ENCODE data around the gene CDON. TPM values are rescaled to one million over a fixed set of nuclear protein-coding genes. Genes with fewer than 3 reads are reported as not detected.

Gene CDON, protein sequence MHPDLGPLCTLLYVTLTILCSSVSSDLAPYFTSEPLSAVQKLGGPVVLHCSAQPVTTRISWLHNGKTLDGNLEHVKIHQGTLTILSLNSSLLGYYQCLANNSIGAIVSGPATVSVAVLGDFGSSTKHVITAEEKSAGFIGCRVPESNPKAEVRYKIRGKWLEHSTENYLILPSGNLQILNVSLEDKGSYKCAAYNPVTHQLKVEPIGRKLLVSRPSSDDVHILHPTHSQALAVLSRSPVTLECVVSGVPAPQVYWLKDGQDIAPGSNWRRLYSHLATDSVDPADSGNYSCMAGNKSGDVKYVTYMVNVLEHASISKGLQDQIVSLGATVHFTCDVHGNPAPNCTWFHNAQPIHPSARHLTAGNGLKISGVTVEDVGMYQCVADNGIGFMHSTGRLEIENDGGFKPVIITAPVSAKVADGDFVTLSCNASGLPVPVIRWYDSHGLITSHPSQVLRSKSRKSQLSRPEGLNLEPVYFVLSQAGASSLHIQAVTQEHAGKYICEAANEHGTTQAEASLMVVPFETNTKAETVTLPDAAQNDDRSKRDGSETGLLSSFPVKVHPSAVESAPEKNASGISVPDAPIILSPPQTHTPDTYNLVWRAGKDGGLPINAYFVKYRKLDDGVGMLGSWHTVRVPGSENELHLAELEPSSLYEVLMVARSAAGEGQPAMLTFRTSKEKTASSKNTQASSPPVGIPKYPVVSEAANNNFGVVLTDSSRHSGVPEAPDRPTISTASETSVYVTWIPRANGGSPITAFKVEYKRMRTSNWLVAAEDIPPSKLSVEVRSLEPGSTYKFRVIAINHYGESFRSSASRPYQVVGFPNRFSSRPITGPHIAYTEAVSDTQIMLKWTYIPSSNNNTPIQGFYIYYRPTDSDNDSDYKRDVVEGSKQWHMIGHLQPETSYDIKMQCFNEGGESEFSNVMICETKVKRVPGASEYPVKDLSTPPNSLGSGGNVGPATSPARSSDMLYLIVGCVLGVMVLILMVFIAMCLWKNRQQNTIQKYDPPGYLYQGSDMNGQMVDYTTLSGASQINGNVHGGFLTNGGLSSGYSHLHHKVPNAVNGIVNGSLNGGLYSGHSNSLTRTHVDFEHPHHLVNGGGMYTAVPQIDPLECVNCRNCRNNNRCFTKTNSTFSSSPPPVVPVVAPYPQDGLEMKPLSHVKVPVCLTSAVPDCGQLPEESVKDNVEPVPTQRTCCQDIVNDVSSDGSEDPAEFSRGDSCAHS (N-terminal part only)
- total RNA-seq, result 5.7 and 9.4 TPM in 2 replicates

- peak; percentile 64 for DNase-seq (ENCODE audit: low read depth)
Measured at GRCh38 chr11:126062679-126063506, at the start of gene CDON. TSS of gene CDON (minus strand) at chr11:126062866. CDS start at chr11:126023476, 39,390 bp downstream.

DNA sequence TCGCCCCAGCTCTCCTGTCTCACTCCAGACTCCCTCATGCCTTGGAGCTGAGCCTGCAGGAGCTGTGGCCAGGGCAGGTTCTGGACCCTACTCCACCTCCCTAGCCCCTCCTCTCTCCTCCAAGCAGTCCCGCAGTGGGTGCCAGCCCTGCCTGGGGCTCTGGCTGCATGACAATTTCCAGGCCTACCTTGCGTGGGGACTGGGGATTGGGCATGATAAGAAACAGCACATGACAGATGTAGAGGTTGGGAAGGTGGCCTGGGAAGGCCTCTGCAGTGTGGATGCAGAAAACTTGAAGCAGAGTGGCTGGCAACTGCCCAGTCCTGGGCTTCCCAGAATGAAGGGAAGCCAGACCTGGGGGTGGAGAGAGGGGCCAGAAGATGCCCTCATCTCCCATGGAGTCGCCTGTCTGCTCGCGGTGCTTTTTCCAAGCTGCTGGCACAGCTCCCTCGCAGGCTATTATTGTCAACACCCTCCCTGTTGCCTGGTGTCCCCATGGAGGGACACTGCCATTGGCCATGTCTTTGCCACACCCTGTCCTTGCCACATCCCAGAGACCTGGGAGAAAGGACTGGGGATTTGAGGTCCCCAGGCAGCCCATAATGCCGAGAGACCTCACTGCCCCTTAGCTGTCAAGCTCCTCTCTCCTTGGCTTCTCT, 48.9 kb upstream of the CDON start:
- DNase-seq (ENCODE audit: low read depth), result no peak

- DNase-seq (ENCODE audit: low read depth), result peak; percentile 67
Measured at GRCh38 chr11:126109941-126110731, 47.5 kb upstream of the CDON start.

GRCh38 chr11:126106594-126107328, 44.1 kb upstream of the CDON start:
- no peak for DNase-seq (ENCODE audit: low read depth)

DNA sequence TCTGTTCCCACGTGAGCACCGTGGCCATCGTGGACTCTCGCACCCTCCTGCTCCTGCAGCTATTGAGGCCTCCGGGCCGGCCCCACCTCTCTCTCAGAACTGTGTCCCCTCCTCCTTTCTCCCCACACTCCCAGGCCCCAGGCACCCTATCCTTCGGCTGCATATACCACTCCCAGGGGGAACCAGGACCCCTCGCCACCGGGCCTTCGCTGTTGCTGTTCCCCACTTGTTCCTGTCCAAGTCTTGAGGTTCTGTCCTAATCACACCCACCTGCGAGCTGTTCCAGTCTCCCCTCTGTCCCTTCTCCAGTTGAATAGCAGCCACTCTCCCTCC, 43.0 kb upstream of the CDON start:
- DNase-seq (ENCODE audit: low read depth), result no peak

GRCh38 chr11:126105022-126105747, 42.5 kb upstream of the CDON start:
- DNase-seq (ENCODE audit: low read depth), result no peak

DNA sequence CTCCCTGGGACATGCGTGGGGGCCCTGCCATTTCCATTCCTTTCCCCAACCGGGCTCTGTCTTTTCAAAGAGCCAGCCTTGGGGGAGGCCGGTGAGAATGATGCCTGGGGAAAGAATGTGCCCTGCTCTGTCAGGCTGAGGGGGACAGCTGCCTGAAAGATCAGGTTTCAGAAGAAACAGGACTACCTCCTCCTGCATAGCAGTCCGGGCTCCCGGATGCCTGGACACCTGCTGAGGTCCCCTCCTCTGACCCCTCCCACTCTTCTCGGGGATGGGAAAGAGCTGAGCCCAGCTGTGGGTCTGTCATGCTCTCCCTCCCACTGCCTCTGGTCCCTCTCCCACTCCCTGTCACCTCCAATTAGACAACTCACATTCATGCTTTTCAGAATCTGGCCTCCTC, 41.8 kb upstream of the CDON start:
- DNase-seq (ENCODE audit: low read depth), result no peak

- no peak for DNase-seq (ENCODE audit: low read depth)
Measured at GRCh38 chr11:126103150-126103549, 40.5 kb upstream of the CDON start.

DNA sequence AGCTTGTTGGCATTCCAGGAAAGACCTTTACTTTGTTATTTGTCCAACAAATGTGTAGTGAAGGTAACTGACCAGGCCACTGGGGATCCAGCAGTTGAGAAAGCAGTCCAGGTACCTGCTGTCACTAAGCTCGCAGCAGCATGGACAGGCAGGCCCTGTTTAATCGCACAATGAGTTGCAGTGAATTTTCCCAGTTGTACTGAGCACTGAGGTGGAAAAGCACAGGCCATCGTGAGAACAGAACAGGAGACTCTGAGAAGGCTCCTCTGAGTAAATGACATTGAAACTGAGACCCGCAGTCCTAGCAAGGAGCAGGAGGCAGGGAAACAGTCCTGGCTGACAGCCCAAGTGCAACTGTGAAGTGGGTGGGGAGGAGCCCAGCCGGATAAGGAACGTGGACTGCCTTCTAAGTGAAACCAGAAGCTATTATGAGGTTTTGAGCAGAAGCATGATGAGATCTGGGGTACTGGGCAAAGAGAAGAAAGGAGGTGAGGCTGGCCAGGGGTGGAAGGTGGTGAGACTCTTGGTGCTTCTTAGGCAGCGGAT, 39.8 kb upstream of the CDON start:
- DNase-seq (ENCODE audit: low read depth), result peak; percentile 25

DNA sequence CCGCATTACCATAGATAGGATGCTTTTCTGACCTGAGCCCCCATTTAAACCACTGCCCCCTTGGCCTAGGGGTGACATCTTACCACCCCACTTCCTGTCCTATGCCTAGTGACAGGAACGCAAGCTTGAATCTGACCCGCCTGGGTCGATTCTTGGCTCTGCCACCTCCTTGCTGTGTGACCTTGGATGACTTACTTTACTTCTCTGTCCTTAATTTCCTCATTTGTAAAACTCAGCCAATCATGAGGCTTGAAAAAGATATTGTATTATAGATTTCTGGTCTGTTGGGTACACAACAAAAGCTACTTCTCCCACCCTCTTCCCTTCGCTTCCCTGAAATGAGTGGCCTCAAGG, 39.2 kb upstream of the CDON start:
- DNase-seq (ENCODE audit: low read depth), result no peak

- no peak for DNase-seq (ENCODE audit: low read depth)
Measured at GRCh38 chr11:126101251-126101929, 38.7 kb upstream of the CDON start.

GRCh38 chr11:126100716-126101115, 38.0 kb upstream of the CDON start:
- DNase-seq (ENCODE audit: low read depth), result no peak

- no peak for DNase-seq (ENCODE audit: low read depth)
Measured at GRCh38 chr11:126098204-126098769, 35.6 kb upstream of the CDON start.

GRCh38 chr11:126095745-126096144, 33.1 kb upstream of the CDON start:
- DNase-seq (ENCODE audit: low read depth), result no peak

- no peak for DNase-seq (ENCODE audit: low read depth)
Measured at GRCh38 chr11:126090452-126090851, 27.8 kb upstream of the CDON start.

DNA sequence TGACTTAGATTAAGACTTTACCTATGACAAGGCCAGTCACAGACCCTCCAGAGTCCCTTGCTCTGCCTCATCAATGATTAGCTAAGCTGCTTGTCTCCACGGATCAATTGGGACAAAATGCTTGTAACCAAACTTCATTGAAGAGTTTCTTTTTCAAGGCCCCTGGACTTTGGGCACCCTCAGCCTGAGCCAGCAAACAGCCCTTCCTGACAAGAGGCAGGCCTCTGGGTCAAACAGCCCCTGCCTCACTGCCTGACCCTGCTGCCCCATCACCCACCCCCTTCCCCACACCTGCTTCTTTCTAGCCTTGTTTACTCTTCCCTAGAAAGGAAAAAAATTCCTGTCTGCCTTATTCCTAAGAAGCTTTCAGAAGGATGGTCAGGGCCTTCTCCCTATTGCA, 26.3 kb upstream of the CDON start:
- no peak for DNase-seq (ENCODE audit: low read depth)

DNA sequence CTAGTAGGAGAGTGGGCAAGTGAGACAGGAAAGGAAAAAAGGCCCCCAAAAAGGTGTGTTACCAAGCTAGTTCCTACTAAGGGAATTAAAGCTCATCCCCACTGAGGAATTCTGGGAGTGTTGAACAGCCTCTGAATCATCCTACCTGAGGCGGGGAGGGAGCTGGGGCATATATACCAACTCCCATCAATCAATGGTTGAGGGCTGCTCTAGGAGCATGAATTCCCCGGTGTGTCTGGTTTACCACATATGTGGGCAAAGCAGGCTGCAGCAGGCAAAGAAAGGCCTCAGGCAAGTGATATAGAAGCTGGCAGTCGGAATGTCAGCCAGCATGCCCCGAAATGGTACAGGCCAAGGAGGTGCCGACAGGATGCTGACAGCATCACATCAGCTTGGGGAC, 23.6 kb upstream of the CDON start:
- no peak for DNase-seq (ENCODE audit: low read depth)

DNA sequence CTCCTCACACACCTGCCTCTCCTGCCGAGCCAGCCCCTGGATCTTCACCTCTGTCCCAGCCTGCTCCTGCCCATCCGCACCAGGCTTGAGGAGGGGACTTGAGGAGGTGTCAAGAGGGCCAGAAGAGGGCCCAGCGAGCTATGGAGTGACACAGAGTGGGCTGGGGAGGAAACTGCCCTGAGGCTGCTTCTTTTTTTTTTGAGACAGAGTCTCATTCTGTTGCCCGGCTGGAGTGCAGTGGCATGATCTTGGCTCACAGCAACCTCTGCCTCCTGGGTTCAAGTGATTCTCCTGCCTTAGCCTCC, 21.9 kb upstream of the CDON start:
- no peak for DNase-seq (ENCODE audit: low read depth)
